DND-41 (cell line): ENCODE data around the gene LRP3.

Source experiments
- CTCF ChIP-seq: IDR thresholded peaks from 2 replicates; pipeline ENCODE4 v1.5.1; 2012; ENCODE audit warnings: borderline replicate concordance, low read length, moderate library complexity, mild to moderate bottlenecking; ENCODE audit not compliant: poor library complexity, severe bottlenecking; ENCODE audit errors: extremely low read depth
- EZH2 ChIP-seq: IDR thresholded peaks from 3 replicates; pipeline ENCODE4 v1.6.1; 2012; ENCODE audit warnings: borderline replicate concordance, low read depth, mild to moderate bottlenecking, moderate library complexity, low read length, inconsistent platforms; ENCODE audit not compliant: severe bottlenecking

- TF ChIP-seq CTCF (no peak), EZH2 (no peak)
Observed at GRCh38 chr19:33202546-33203507, 8.7 kb downstream of the LRP3 start.
